PFSK-1 (cell line): ENCODE results near the gene SNX9.

Experiments
- FOXP2 ChIP-seq: optimal IDR thresholded peaks from 2 replicates; pipeline ENCODE3; 2011; ENCODE audit warnings: borderline replicate concordance, control low read depth, inconsistent platforms; ENCODE audit not compliant: insufficient read depth; ENCODE audit errors: extremely low read length, extremely low read depth
- POLR2AphosphoS5 ChIP-seq: IDR thresholded peaks from 2 replicates; pipeline ENCODE4 v1.6.1; 2012; ENCODE audit warnings: low read depth, mild to moderate bottlenecking, control low read depth, low read length, moderate library complexity
- REST ChIP-seq, 2 experiments: IDR thresholded peaks; 2 replicates each; pipeline versions ENCODE4 v1.6.1 to v1.8.0; 2011 to 2012; ENCODE audit warnings: low read depth in 2 of 2, low read length in 2 of 2, control low read depth in 1 of 2, inconsistent platforms in 1 of 2, mild to moderate bottlenecking in 1 of 2, moderate library complexity in 1 of 2; ENCODE audit not compliant: insufficient read depth in 1 of 2
- SIN3A ChIP-seq: IDR thresholded peaks from 2 replicates; pipeline ENCODE4 v1.6.1; 2012; ENCODE audit warnings: mild to moderate bottlenecking, low read length, moderate library complexity, borderline replicate concordance; ENCODE audit not compliant: insufficient read depth
- TAF1 ChIP-seq: IDR thresholded peaks from 2 replicates; pipeline ENCODE4 v1.6.1; 2012; ENCODE audit warnings: low read length, control low read depth, borderline replicate concordance; ENCODE audit not compliant: insufficient read depth

GRCh38 chr6:157813750-157814455 lies 9.1 kb upstream of the SNX9 start:
- TF ChIP-seq POLR2AphosphoS5 (no peak), TAF1 (no peak), REST (IDR thresholded peaks at IDR 0.05; ENCODE audit: insufficient read depth in 1 of 2, low read depth in 2 of 2, low read length in 2 of 2) (no peak), SIN3A (no peak), FOXP2 (no peak)
